Stimulated activated CD4-positive, alpha-beta T cell treated with anti-CD3 and anti-CD28 coated beads, Interleukin-1b, Interleukin-23, amount 100 ng/mL, for 1 hour (primary cell): ENCODE measurements around the gene COX4I1.
"Not testable (repeated sequence)": the region's sequence is repeated elsewhere in the genome, so short reads cannot be mapped to it uniquely, and the experiment has no call there.

Experiments
- DNase-seq, 2 donors: peaks; one replicate each; pipeline ENCODE4 v3.0.0-alpha.2; 2020; ENCODE audit warnings: low read depth in 2 of 2

COX4I1 gene

DNA sequence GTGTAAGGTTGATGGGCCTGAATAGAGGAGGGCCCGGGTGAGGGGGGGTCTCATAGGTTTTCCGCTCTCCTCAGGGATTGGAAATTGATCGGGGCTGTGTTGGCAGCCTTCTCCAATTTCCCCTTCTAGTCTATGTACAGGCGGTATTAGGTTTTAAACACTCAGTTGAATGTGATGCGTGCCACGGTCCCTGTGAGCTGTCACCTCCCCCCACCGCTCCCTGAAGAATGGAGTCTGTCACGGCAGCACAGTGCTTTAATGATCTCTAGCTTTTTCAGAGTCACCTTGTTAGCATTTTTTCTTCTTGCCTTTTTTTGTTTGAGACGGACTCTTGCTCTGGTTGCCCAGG is 800 bp downstream of the COX4I1 start:
- DNase-seq: no peak

DNA sequence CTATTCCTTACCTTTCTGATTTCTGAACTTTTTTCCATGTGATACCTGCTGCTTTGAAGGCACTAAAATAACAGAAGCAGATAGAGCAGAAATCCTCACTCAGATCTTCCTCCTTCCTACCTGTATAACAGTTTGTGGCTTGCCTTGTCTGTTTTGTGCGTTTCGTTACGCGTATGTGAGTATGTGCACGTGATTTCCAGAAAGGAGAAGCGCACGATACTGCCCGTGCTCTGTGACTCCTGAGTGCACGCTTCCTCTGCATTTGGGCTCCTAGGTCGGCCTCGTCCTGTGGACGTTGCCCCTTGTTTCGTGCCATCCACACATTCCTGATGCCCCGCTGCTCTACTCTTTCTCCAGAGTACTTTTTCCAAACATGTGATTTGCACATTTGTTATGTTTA is 4.1 kb downstream of the COX4I1 start:
- no peak for DNase-seq

DNA sequence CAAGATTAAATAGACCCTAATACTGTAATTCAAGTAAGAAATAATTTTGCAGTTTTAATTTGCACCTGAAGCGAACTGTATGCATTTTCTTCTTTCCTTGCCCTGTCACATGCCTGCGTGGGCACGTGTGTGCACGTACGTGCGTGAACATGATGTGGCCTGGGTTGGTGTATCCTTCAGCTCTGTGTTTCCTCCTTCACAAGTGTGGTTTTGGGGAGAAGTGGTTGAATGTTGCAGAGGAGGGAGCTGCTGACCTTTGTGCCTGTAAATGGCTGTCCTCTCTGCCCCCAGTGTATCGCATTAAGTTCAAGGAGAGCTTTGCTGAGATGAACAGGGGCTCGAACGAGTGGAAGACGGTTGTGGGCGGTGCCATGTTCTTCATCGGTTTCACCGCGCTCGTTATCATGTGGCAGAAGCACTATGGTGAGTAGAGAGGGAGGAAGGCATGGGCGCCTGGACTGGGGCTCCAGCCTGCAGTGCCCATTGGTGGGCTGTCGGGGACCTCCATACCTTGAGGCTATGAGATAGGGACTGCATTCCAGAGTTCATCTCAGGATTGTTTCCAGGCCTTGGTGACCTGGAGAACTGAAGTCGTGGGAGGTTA is 6.0 kb downstream of the COX4I1 start:
- DNase-seq: no peak

DNA sequence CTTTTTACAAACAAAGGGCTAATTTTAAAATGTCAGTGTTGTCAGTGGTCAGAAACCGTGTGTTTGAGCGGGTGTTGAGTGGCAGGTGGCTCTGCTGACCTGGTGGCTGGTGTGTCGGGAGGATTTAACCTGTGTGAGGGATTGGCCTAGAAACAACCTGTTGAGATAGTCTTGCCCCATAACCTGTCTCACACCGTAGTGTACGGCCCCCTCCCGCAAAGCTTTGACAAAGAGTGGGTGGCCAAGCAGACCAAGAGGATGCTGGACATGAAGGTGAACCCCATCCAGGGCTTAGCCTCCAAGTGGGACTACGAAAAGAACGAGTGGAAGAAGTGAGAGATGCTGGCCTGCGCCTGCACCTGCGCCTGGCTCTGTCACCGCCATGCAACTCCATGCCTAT is 7.0 kb downstream of the COX4I1 start:
- no peak for DNase-seq

DNA sequence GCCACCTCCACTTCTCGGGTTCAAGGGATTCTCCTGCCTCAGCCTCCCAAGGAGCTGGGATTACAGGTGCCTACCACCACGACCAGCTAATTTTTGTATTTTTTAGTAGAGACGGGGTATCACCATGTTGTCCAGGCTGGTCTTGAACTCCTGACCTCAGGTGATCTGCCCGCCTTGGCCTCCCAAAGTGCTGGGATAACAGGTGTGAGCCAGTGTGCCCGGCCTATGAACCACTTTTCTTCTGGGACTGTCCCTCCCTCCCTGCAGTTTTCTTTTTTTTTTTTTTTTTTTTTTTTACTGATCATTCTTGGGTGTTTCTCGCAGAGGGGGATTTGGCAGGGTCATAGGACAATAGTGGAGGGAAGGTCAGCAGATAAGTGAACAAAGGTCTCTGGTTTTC is 7.8 kb downstream of the COX4I1 start:
- DNase-seq: not testable (repeated sequence)

DNA sequence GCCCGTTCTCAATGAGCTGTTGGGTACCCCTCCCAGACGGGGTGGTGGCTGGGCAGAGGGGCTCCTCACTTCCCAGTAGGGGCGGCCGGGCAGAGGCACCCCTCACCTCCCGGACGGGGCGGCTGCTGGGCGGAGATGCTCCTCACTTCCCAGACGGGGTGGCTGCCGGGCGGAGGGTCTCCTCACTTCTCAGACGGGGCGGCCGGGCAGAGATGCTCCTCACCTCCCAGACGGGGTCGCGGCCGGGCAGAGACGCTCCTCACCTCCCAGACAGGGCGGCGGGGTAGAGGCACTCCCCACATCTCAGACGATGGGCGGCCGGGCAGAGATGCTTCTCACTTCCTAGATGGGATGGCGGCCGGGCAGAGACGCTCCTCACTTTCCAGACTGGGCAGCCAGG is 8.6 kb downstream of the COX4I1 start:
- DNase-seq: not testable (repeated sequence)

DNA sequence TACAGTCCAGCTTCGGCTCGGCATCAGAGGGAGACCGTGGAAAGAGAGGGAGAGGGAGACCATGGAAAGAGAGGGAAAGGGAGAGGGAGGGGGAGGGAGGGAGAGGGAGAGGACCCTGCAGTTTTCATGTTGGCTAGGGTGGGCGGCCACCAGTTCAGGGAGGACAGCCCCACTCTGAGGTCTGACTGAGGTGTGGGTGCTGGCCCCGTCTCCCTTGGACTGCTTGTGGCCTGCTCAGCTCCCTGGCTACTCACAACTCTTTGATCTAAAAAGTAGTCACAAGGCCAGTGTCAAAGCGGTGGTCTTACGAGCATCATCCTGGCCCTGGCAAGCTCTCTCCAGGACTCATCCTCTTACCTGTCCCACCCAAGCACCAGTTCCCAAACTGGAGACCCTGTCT is 9.4 kb downstream of the COX4I1 start:
- no peak for DNase-seq

DNA sequence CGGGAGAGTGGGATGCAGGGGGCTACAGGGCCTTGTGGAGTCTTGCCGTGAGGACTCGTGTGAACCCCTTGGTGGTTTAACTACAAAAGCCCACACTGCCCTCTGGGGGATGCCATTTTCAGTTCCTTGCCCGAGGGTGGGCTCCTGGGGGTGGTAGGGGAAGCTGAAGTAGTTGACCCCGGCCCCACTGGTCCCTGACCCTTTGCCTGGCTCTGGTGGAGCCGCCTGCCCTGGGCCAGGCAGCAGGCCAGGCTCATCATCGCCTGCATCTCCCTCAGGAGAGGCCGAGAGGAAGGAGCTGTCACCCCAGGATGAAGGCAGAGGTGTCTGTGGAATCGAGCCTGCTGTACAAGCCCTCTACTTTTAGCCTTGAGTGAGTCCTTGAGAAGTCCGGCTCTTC is 10.2 kb downstream of the COX4I1 start:
- no peak for DNase-seq

DNA sequence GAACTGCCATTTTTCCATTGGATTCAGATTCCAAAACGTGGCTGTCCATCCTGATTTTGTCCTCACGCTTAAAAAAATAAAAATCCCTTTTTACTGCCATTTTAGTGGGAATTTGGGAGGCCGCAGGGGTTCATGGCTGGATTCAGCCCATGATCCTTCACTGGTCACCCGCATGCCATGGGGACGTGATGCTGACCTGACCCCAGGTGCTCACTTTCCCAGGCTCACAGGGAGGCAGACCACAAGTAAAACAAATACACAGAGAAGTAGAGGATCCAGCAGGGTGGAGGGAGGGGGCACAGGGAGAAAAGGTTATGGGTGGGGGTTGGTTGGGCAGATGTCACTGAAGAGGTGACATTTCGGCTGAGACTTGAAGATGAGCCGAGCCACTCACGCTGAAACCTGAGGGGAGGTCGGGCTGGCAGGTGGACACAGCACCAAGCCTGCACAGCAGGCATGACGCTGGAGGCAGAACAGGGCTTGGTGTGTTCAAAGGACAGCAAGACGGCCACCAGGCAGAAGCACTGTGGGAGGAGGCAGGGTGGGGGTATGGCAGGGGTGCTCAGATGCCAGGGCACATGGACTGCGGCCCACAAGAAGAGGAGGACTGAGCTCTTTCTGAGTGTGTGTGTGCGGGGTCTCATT is 10.7 kb downstream of the COX4I1 start:
- DNase-seq: no peak

DNA sequence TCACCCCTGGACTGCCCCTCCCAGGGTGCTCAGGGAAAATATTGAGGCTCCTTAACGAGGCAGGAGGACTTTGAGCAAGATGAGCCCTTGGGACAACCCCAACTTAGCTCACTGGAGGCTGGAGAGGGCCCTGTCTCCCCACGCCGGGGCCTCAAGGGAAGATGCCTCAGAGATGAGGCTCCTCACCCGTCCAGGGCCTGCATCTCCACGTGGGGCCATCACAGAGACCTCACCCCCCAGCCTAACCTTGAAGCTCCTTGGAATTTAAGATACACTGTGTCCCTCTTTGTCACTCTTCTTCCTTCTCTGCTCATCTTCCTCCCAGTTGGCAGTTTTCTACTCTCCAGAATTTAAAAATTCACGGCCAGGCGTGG is 11.2 kb downstream of the COX4I1 start:
- DNase-seq: no peak

DNA sequence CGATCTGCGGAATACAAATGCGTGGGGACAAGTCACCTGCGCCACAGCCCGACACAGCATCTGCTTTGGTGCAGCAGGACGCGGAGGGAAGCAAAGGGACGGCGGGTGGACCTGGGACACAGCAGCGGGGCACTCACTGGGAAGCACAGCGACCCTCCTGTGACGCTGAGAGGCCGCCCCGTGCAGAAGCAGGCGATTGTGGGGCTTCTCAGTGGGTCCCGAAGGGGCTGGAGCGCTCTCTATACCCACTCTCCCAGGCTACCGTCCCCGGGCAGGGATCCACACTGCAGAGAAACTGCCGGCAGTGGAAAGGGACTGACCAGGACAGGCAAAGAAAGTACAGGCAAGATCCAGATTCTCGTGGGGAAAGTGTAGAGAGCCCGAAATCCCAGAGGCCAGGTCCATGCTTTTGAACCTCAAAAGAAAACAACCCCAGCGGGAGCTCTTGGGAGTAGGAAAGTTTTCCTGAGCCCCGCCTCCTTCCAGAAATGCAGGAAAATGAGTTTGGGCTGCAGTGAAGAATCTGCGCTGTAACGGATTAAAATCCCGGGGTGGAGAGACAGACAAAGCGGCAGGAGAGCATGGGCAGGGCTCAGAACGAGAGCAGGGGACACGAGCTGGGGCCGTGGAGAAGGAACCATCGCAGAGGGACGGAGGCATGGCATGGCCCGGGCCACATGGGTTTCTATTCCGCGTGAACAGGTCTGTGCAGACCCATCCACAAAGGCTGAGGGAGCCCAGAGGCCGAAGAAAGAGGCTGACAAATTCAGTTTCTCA is 12.7 kb downstream of the COX4I1 start:
- DNase-seq: no peak

DNA sequence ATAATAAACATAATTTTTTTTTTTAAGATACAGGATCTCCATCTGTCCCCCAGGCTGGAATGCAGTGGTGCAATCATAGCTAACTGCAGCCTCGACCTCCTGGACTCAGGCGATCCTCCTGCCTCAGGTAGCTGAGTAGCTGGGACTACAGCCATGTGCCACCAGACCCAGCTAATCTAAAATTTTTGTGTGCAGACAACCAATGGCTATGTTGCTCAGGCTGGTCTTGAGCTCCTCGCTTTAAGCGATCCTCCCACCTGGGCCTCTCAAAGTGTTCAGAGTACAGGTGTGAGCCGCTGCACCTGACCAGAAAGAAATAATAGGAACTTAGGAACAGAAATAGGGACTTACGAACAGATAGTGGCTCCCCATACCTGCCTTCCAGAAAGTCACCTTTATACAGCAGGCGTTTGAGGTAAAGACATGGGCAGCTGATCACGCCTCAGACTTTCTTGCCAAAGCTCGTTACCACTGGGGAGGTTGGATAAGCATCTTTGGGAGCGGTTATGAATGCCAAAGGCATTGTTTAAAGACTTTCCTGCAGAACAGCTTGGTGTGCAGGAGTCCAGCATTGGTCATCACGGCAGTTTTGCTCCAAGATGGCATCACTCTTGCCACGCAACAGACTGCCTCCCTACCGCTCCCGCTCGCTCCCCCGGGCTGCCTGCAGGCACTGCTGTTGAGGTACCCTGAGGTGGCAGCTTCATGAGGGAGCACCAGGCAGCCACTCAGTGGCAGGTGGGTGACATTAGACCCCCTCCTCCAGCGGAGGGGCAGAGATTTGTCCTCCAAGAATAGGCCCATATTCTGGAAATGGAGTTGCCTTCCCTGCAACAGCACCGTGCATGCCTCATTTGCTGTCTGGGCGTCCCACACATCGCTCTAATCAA is 13.6 kb downstream of the COX4I1 start:
- no peak for DNase-seq

DNA sequence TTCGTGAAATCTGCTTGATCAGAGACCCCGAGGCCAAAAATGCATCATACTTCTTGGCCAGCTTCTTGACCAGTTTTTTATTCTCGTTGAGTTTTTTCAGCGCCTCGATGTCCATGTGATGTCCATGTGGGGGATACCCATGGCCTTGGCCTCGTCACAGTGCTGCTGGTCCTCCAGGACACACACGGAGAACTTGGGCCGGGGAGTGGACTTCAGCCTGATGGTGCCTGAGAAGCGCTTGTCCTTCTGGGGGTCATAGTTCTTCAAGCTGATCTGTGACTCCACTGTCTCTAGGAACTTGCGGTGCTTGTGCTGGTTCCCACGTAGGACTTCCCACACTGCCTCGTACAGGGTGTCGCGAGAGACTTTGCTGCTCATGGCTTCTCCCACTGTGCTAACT is 16.7 kb downstream of the COX4I1 start:
- DNase-seq: no peak

DNA sequence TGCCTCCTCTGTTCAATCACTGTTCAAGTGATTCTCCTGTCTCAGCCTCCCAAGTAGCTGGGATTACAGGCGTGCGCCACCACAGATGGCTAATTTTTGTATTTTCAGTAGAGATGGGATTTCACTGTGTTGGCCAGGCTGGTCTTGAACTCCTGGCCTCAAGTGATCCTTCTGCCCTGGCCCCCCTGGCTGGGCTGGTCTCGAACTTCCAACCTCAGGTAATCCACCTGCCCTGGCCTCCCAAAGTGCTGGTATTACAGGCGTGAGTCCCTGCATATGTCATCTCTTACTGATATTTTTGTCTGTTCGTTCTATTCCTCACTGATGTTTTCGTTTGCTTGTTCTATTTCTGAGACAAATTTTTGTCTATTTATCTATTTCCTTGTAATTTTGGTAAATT is 17.7 kb downstream of the COX4I1 start:
- DNase-seq: not testable (repeated sequence)

DNA sequence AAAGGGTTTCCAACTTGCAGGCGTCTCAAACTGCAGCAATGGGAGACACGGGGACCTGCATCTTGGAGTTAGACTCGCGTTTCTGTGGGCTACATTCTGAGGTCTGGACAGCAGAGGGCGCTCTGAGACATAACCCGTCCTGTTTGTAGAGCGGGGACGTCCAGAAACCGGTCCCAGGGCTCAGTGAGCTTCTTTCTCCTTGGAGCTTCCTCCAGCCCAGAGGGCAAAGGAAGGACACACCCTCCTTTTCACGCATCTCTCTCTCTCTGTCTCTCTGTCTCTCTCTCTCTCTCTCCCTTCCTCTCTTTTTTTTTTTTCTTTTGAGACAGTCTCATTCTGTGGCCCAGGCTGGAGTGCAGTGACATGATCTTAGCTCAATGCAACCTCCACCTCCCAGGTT is 19.8 kb downstream of the COX4I1 start:
- DNase-seq: peak; percentile 65 to 80

DNA sequence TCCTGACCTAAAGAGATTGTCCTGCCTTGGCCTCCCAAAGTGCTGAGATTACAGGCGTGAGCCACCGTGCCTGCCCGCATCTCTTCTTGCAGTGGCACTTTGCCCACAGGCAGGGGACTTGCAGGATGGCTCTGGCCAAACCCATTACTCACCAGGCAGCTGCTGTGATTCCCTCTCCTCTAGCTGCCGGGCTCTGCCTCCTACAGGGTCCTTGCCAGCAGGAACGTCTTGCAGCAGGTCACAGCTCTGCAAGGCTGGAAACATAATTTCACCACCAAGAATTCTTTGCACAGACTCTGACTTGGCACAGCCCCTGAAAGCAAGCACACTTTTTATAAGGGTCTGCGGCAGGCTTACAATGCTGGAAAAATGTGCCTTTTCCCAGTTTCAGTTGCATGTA is 20.3 kb downstream of the COX4I1 start:
- DNase-seq: no peak

DNA sequence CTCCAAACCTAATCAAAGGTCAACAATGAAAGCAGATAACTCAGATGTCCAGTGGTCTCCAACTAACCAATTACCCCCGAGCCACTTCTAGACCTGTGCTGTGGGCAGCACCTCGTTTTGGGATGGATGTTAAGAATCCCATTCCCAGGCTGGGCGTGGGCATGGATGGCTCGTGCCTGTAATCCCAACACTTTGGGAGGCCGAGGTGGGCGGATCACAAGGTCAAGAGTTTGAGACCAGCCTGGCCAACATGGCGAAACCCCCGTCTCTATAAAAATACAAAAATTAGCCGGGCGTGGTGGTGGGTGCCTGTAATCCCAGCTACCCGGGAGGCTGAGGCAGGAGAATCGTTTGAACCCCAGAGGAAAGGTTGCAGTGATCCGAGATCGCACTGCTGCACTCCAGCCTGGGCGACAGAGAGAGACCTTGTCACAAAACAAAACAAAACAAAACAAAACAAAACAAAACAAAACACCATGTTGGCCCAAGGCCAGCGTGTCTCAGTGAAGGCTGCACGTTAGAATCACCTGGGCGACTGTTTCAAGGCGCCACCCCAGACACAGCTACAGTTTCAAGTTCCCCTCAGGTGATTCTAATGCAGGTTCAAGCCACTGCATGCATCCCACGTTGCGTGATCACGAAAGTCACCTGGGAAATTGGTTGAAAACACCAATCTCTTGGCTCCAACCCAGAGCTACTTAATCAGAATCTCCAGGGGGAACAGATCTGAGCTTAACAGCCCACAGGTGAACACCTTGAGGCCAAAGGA is 21.3 kb downstream of the COX4I1 start:
- no peak for DNase-seq

DNA sequence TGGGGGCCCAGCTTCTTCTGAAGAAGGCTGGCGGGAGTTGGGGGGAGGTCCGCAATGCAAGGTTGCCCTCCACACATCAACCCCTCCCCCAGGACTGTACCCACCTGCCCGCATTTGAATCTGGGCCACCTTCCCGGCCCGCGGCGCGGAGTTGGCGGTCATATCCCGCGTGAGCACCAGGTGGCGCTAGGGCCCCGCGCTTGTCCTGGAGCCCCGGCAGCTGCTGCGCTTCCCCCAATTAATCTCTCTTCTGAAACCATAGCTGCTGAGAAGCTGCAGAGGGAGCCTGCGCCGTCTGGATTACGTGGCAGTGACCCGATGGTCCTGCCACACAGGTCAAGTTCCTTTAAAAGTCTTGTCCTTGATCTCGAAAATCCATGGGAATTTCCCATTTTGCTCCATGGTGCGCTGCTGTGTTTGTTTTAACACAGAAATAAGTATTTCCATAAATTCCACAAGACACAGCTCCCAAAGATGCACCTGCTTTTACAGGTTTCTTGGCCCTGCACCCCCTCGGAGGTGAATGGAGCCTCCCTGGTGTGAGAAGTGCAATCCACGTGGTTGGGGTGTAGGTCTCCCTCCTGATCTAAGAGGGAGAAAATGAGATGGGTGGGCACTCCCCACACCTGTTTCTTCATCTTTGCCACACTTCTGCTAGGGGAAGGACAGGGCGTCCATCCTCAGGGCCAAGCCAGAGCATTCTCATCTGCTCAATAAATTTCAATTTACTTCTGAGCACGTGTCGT is 22.1 kb downstream of the COX4I1 start:
- peak; percentile 50 to 81 for DNase-seq

DNA sequence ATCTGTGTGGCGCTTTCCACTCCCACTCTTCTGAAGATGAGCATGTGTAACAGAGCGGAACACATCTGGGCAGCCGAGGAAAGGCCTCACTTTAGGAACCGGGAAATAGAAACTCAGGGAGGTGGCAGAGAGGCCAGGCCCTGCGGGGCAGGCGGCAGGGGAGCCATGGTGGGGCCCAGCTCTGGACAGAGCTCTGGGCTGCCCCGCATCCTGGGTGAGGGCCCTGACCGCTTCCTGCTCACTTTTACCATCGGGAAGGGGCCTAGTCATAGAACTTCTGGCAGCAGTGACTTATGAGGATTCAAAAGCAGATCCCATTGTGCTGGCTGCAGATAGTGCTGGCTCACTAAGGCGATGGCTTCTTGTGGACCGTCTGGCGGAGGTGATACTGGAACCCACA is 22.6 kb downstream of the COX4I1 start:
- no peak for DNase-seq

DNA sequence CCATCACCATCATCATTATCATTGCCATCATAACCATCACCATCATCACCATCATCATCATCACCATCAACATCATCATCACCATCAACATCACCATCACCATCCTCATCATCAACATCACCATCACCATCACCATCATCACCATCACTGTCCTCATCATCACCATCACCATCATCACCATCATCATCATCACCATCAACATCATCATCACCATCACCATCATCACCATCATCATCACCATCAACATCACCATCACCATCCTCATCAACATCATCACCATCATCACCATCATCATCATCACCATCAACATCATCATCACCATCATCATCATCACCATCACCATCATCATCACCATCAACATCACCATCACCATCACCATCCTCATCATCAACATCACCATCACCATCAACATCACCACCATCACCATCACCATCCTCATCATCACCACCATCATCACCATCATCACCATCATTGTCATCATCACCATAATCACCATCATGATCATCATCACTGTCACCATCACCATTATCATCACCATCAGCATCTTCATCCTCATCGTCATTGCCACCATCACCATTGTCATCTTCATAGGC is 23.9 kb downstream of the COX4I1 start:
- no peak for DNase-seq
